Esophagus squamous epithelium (tissue), 5 donors: Measurements from ENCODE around the gene EIF1B. TPM values are rescaled to one million over a fixed set of nuclear protein-coding genes. Genes with fewer than 3 reads are reported as not detected.

Experiments used
- DNase-seq: peaks from one replicate; lab custom pipeline; 2025; lab: John Stamatoyannopoulos, UW
- H3K27ac ChIP-seq, 4 donors: fragments of 200-600 bp; sonication (generic); one replicate each; pipeline ENCODE4 v1.5.1; 2016 to 2019; ENCODE audit warnings: mild to moderate bottlenecking in 1 of 4
- H3K27me3 ChIP-seq, 4 donors: fragments of 200-600 bp; sonication (generic); 1 replicate in 3 of 4; 2 replicates in 1 of 4; pipeline versions ENCODE4 v1.5.1 to v1.6.0; 2017 to 2021; ENCODE audit warnings: antibody characterized with exemption in 1 of 4
- H3K36me3 ChIP-seq, 3 donors: fragments of 200-600 bp; sonication (generic); one replicate each; pipeline ENCODE4 v1.5.1; 2016 to 2019
- H3K4me1 ChIP-seq, 3 donors: fragments of 200-600 bp; sonication (generic); one replicate each; pipeline ENCODE4 v1.5.1; 2017 to 2019
- H3K4me3 ChIP-seq, 4 donors: fragments of 200-600 bp; sonication (generic); 1 replicate in 3 of 4; 2 replicates in 1 of 4; pipeline ENCODE4 v1.5.1; 2016 to 2019; ENCODE audit warnings: mild to moderate bottlenecking in 2 of 4, moderate library complexity in 1 of 4
- H3K9me3 ChIP-seq, 3 donors: fragments of 200-600 bp; sonication (generic); one replicate each; pipeline ENCODE4 v1.5.1; 2016 to 2019
- CTCF ChIP-seq, 6 experiments: fragments of 450-650 bp in 4 of 6; fragments of 200-600 bp in 2 of 6; sonication (generic) in 2 of 6; IDR thresholded peaks; one replicate each; pipeline ENCODE4 v1.5.1; 2016 to 2019; ENCODE audit warnings: antibody characterized with exemption in 6 of 6, mild to moderate bottlenecking in 4 of 6, moderate library complexity in 4 of 6
- POLR2A ChIP-seq, 4 donors: fragments of 450-650 bp; IDR thresholded peaks; one replicate each; pipeline ENCODE4 v1.6.1; 2017; ENCODE audit warnings: antibody characterized with exemption in 4 of 4, mild to moderate bottlenecking in 4 of 4, moderate library complexity in 3 of 4
- WGBS, 2 donors: methylation state at CpG; one replicate each; pipeline ENCODE4 v1.1.5; 2018; 5-methylcytosine and 5-hydroxymethylcytosine counted together
- intact Hi-C: fragments of 100-400 bp; cut with DNase I; formaldehyde crosslinking; loops from one replicate; pipeline ENCODE4 v1.15.0; 2022
- total RNA-seq, 4 donors: library from RNA; depleted of rRNA; stranded (reverse); fragments of >200 nt; gene quantifications; one replicate each; pipeline ENCODE4 v1.1.0, GENCODE V29; 2016
- donor health status: DM: yes; HTN: yes; CAD: no.

EIF1B gene
- total RNA-seq, 4 donors from 2014 or later, result 6.7 to 22.1 (median 9.3) TPM

DNA sequence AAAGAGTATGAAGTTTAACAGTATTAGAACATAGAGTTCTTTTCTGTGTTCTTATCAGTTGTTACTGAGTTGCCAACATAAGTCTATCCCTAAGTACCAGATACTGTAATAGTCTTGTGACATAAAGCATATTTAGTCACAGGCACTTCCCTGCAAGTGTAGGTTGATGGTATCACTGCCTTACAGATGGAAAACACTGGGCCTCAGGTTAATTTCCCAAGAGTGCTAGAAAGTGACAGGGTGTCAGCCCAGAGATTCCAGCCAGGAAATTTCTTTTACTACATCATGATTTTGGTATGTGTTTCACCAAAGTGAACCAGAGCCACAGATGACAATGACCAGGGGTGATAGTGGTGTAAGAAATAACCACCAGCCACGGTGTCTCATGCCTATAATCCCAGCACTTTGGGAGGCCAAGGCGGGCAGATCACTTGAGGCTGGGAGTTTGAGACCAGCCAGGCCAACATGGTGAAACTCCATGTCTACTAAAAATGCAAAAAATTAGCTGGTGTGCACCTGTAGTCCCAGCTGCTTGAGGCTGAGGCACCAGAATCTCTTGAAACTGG, 3.2 kb downstream of the EIF1B start:
- Histone ChIP-seq H3K4me3 (no peak overlapping the region), H3K36me3 (peaks cover 0 to 44% (median 5%) of the 10 kb centered on the region in 3 donors), H3K9me3 (no peaks in the 10 kb centered on the region), H3K27me3 (no peaks in the 10 kb centered on the region), H3K4me1 (peaks cover 8 to 50% (median 21%) of the 10 kb centered on the region in 3 donors), H3K27ac (no peak overlapping the region)
- no peak for DNase-seq
- intact Hi-C loops, result no loop called here
- TF ChIP-seq POLR2A (IDR thresholded peaks at IDR 0.05) (no peak), CTCF (IDR thresholded peaks at IDR 0.05) (no peak)
- 70 to 81% methylated on average over 1 to 2 of the region's 2 CpGs for WGBS, 2 donors

DNA sequence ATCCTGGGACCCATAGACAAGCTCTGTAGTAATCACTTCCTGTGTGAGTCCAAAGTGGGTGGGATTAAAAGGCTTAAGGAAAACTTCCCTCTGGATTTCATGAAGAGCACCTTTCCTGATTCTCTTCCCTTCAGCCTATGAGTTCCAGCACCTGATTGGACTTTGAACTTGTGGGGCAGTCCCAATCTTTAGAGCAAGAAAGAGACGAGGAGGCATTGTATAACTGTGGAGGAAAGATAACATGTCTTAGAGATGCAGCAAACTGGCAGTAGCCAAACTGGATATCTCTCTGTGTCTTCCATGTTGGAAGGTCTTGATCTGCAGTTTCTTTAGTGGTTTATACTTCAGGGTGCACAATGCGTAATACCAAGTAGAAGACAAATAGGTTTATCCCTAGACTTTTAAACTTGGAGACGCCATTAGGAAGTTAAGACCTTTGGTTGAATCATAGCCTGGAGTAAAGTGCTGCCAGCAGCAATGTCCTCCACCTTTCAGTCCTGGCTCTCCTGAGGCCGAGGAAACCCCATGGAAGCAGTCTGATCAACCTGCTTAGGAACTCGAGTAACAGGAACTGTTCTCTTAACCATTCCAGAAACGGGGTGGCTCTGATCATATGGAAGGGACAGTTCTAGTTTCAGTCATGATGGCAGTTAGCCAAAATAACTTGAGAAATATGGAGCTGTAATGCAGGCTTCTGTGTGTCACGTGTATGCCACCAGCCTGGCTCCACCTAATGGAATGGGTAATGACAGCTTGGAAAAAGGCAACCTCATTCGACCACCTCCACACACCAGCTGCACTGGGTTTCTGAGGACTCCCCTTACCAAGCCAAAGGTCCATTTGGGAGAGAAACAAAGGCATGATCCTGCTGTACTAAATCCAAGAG, 4.7 kb downstream of the EIF1B start:
- H3K9me3 ChIP-seq, result no peaks in the 10 kb centered on the region
- peaks cover 0 to 41% (median 17%) of the 10 kb centered on the region in 3 donors for H3K4me1 ChIP-seq
- H3K27ac ChIP-seq, result peak overlapping the region in 2 of 4 donors; percentile 31 to 42
- peaks cover 0 to 44% (median 5%) of the 10 kb centered on the region in 3 donors for H3K36me3 ChIP-seq
- no peak for DNase-seq
- no peak overlapping the region for H3K4me3 ChIP-seq
- intact Hi-C loops, result loop anchor here (2.0 kb wide), 1 partner anchor 123 kb away; no protein-coding TSS in a partner anchor
- H3K27me3 ChIP-seq, result no peaks in the 10 kb centered on the region
- TF ChIP-seq POLR2A (IDR thresholded peaks at IDR 0.05), result no peak
- no peak for TF ChIP-seq CTCF (IDR thresholded peaks at IDR 0.05)
- 65 to 71% methylated on average over 7 to 8 of the region's 8 CpGs for WGBS, 2 donors

DNA sequence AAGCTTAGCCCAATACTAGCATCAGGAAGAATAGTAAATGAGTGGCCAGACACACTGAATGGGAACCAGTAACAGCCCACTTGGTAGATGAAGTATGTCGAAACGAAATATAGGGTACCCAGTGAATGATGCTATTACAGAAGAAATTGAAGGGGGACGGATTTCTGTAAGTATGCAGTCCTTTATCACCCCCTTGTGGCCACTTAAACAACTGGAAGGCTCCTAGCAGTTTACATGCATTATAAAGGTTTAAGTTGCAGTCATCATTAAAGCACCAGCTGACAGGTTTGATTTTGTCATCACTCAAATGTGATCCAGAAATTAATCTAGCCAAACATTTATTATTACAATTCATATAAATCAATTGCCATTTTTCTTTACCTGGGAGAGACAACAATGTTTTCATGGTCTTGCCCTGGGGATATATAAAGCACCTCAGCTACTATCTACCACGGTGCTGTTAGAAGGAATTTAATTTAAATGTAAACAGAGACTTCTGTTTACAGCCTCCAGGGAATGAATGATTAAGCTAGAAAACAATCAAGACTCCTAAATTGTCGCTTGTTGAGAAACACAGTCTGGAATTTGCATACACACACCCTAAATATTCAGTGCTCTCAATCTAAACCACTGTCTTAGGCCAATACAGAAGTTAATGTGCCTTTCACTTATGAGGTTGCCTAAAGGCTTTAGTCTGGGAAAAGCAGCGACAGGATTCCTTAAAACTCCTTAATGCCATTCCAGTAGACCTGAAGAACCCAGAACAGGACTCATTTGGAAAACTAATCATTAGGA, 7.8 kb downstream of the EIF1B start:
- intact Hi-C loops, result no loop called here
- H3K36me3 ChIP-seq, result peaks cover 0 to 33% (median 2%) of the 10 kb centered on the region in 3 donors
- no peaks in the 10 kb centered on the region for H3K9me3 ChIP-seq
- no peak overlapping the region for H3K4me3 ChIP-seq
- no peak overlapping the region for H3K27ac ChIP-seq
- no peaks in the 10 kb centered on the region for H3K27me3 ChIP-seq
- no peak for DNase-seq
- H3K4me1 ChIP-seq, result peaks cover 0 to 23% (median 2%) of the 10 kb centered on the region in 3 donors
- 23 to 27% methylated on average over 6 of the region's 6 CpGs for WGBS, 2 donors
- peak; percentile 71 to 87 (median 78) for TF ChIP-seq CTCF (IDR thresholded peaks at IDR 0.05)
- TF ChIP-seq POLR2A (IDR thresholded peaks at IDR 0.05), result no peak

- intact Hi-C loops, result loop anchor here (10.0 kb wide), 1 partner anchor 103 kb away; no protein-coding TSS in a partner anchor
- Histone ChIP-seq H3K9me3 (no peaks in the 10 kb centered on the region), H3K27me3 (no peaks in the 10 kb centered on the region), H3K27ac (no peak overlapping the region), H3K36me3 (no peaks in the 10 kb centered on the region), H3K4me1 (no peaks in the 10 kb centered on the region), H3K4me3 (no peak overlapping the region)
- no peak for TF ChIP-seq POLR2A (IDR thresholded peaks at IDR 0.05)
- no peak for TF ChIP-seq CTCF (IDR thresholded peaks at IDR 0.05)
- DNase-seq, result no peak
- WGBS, 2 donors, result 74 to 91% methylated on average over 2 of the region's 2 CpGs
Observed at GRCh38 chr3:40321818-40322217, 12.3 kb downstream of the EIF1B start.
